ENCODE results near the gene RINT1. TPM values are rescaled to one million over a fixed set of nuclear protein-coding genes. Genes with fewer than 3 reads are reported as not detected.

The RINT1 gene
- total and polyA plus RNA-seq, 2 of the 13 experiments (the other 11 are each of a cell fraction or from before 2014, with no cell fraction given) = 14.7 to 19.3 TPM

DNA sequence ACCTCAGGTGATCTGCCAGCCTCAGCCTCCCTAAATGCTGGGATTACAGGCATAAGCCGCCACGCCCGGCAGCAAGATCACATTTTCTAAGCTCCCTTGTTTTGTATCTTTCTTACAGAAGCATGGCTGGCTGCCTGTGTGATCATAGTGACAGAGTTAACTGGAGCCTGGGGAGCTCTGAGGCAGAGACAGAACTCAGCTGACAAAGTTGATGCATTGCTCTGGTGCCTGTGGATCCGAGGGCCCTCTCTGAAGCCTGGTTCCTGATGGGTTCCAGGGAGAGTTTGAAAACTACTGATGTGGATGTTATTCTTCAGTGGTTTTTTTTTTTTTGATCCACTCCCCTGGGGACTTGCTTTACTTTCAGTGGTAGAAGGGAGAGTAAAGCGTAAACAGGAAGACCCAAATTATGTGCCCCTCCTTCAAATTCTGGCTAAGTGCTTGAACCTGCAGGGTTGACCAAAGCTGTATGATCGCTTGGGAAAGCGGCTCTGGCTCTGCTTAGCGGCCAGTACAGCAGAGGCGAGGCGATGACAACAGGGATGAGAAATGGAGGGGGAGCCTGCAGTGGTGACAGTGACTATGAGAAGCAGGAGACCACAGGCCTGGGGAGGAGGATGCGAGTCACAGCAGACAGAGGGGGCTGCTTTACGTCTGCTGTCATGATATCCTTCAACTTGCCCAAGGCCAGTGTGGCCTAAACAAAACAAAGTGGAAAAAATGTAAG is 56.1 kb downstream of the RINT1 start:
- H3K79me2 ChIP-seq (ENCODE audit: insufficient read depth, low read length) = no peaks in the 10 kb centered on the region
- WGBS (ENCODE audit: low lambda C conversion rate) = 60% methylated on average over 12 of the region's 12 CpGs
- BruUV-seq (replicated peaks) = no TSS peak
- no peaks in the 10 kb centered on the region for H3K36me3 ChIP-seq (replicated peaks in 1 of 2; ENCODE audit: control insufficient read depth in 1 of 2, insufficient read depth in 2 of 2, low read length in 2 of 2)
- H3K27ac ChIP-seq (ENCODE audit: extremely low read length, insufficient read depth, low read length) = no peak overlapping the region
- no peak overlapping the region for H3K4me2 ChIP-seq (ENCODE audit: low read depth, low read length)
- no peak overlapping the region for H3K4me3 ChIP-seq (replicated peaks in 1 of 3; ENCODE audit: insufficient read depth in 1 of 3, low read depth in 2 of 3, low read length in 3 of 3)
- DNase-seq (ENCODE audit: low spot score) (no peak), ATAC-seq (no peak), FAIRE-seq (no peak)
- CTCF ChIA-PET (ENCODE audit: low intra/inter-chr PET ratio, low total read pairs) = no interaction called here
- POLR2A ChIA-PET = no interaction called here
- no peak overlapping the region for H2AFZ ChIP-seq (ENCODE audit: low read length)
- no peak overlapping the region for H3K9ac ChIP-seq (ENCODE audit: insufficient read depth, low read depth, low read length)
- H3K27me3 ChIP-seq (ENCODE audit: control insufficient read depth in 1 of 2, insufficient read depth in 2 of 2, low read length in 2 of 2) = no peaks in the 10 kb centered on the region; a peak in 1 of 5 replicates
- intact Hi-C loops (cut with micrococcal nuclease; ENCODE audit: unreplicated experiment) = no loop called here
- peaks cover 9% of the 10 kb centered on the region for H3K4me1 ChIP-seq (ENCODE audit: insufficient read depth, low read length)
- no peaks in the 10 kb centered on the region for H3K9me3 ChIP-seq (ENCODE audit: low read length)
- in situ Hi-C loops (cut with HindIII; ENCODE audit: extremely low pct_ligation_motif_present, low pct_unique_long_range_greater_than_20kb) = no loop called here
- no peaks in the 10 kb centered on the region for H4K20me1 ChIP-seq (ENCODE audit: insufficient read depth, low read length)
- TF ChIP-seq TEAD3 (CRISPR knock-in tag; optimal IDR thresholded peaks at IDR 0.05; ENCODE audit: borderline replicate concordance) (no peak), GATAD1 (CRISPR knock-in tag; IDR thresholded peaks at IDR 0.05) (no peak), CBX5 (CRISPR knock-in tag; IDR thresholded peaks at IDR 0.05; ENCODE audit: borderline replicate concordance) (no peak), ZNF430 (CRISPR knock-in tag; IDR thresholded peaks at IDR 0.05) (no peak), SIX4 (CRISPR knock-in tag; IDR thresholded peaks at IDR 0.05) (no peak), ZFAT (CRISPR knock-in tag; conservative IDR thresholded peaks at IDR 0.05) (no peak), ADNP (CRISPR knock-in tag; IDR thresholded peaks at IDR 0.05) (no peak), BATF2 (CRISPR knock-in tag; IDR thresholded peaks at IDR 0.05) (no peak), HDAC6 (IDR thresholded peaks at IDR 0.05; ENCODE audit: low read depth, low read length) (no peak), ZBTB10 (CRISPR knock-in tag; IDR thresholded peaks at IDR 0.05; ENCODE audit: borderline replicate concordance) (no peak), ZNF619 (CRISPR knock-in tag; IDR thresholded peaks at IDR 0.05) (no peak), CEBPB (IDR thresholded peaks at IDR 0.05; ENCODE audit: borderline replicate concordance, low read depth, low read length) (no peak), ZNF275 (CRISPR knock-in tag; IDR thresholded peaks at IDR 0.05; ENCODE audit: borderline replicate concordance) (no peak)
- TF ChIP-seq, protein P1, sequence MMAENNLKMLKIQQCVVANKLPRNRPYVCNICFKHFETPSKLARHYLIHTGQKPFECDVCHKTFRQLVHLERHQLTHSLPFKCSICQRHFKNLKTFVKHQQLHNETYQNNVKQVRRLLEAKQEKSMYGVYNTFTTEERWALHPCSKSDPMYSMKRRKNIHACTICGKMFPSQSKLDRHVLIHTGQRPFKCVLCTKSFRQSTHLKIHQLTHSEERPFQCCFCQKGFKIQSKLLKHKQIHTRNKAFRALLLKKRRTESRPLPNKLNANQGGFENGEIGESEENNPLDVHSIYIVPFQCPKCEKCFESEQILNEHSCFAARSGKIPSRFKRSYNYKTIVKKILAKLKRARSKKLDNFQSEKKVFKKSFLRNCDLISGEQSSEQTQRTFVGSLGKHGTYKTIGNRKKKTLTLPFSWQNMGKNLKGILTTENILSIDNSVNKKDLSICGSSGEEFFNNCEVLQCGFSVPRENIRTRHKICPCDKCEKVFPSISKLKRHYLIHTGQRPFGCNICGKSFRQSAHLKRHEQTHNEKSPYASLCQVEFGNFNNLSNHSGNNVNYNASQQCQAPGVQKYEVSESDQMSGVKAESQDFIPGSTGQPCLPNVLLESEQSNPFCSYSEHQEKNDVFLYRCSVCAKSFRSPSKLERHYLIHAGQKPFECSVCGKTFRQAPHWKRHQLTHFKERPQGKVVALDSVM (CRISPR knock-in tag; IDR thresholded peaks at IDR 0.05) = no peak
- TF ChIP-seq, protein P2, sequence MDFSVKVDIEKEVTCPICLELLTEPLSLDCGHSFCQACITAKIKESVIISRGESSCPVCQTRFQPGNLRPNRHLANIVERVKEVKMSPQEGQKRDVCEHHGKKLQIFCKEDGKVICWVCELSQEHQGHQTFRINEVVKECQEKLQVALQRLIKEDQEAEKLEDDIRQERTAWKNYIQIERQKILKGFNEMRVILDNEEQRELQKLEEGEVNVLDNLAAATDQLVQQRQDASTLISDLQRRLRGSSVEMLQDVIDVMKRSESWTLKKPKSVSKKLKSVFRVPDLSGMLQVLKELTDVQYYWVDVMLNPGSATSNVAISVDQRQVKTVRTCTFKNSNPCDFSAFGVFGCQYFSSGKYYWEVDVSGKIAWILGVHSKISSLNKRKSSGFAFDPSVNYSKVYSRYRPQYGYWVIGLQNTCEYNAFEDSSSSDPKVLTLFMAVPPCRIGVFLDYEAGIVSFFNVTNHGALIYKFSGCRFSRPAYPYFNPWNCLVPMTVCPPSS (IDR thresholded peaks at IDR 0.05) = no peak
